Suppressor macrophage treated with lipopolysaccharide for 4 hours (primary cell): ENCODE results near the gene INPP5E.

Source experiments
- DNase-seq: peaks from one replicate; pipeline ENCODE4 v3.0.0-alpha.2; 2020

Gene INPP5E

GRCh38 chr9:136439481-136440408, at the start of gene INPP5E:
INPP5E (minus strand) TSS chr9:136439845; CDS start chr9:136439419, 426 bp downstream.
- peak; percentile 87 for DNase-seq

- peak; percentile 59 for DNase-seq
Measured at GRCh38 chr9:136488247-136489214, 48.9 kb upstream of the INPP5E start.

GRCh38 chr9:136487672-136488071, 48.0 kb upstream of the INPP5E start:
- no peak for DNase-seq

- no peak for DNase-seq
Measured at GRCh38 chr9:136486823-136487620, 47.4 kb upstream of the INPP5E start.

- no peak for DNase-seq
Measured at GRCh38 chr9:136486131-136486530, 46.5 kb upstream of the INPP5E start.

GRCh38 chr9:136485049-136486045, 45.7 kb upstream of the INPP5E start:
- DNase-seq, result peak; percentile 87

GRCh38 chr9:136484153-136485048, 44.8 kb upstream of the INPP5E start:
- no peak for DNase-seq

- DNase-seq, result peak; percentile 98
Measured at GRCh38 chr9:136483589-136484152, 44.0 kb upstream of the INPP5E start.

GRCh38 chr9:136482793-136483588, 43.3 kb upstream of the INPP5E start, which contains the start of gene SEC16A:
SEC16A (minus strand) TSS chr9:136483040; CDS start chr9:136477615, 5,425 bp downstream.
- peak; percentile 100 for DNase-seq

- peak; percentile 52 for DNase-seq
Measured at GRCh38 chr9:136482046-136482792, 42.6 kb upstream of the INPP5E start.

- no peak for DNase-seq
Measured at GRCh38 chr9:136481558-136481957, 41.9 kb upstream of the INPP5E start.

GRCh38 chr9:136476369-136477150, 36.9 kb upstream of the INPP5E start:
- no peak for DNase-seq

- no peak for DNase-seq
Measured at GRCh38 chr9:136474974-136475865, 35.6 kb upstream of the INPP5E start.

- no peak for DNase-seq
Measured at GRCh38 chr9:136474021-136474640, 34.5 kb upstream of the INPP5E start.

GRCh38 chr9:136473354-136473721, 33.7 kb upstream of the INPP5E start:
- DNase-seq, result no peak
